Measurements from ENCODE around the gene FAM222B. TPM values are rescaled to one million over a fixed set of nuclear protein-coding genes. Genes with fewer than 3 reads are reported as not detected.
A peak's percentile ranks its signal among the peaks of the same experiment; 100 is the strongest.

Gene FAM222B
- total RNA-seq, 6 donors from 2014 or later: 16.8 to 23.1 (median 20.1) TPM

DNA sequence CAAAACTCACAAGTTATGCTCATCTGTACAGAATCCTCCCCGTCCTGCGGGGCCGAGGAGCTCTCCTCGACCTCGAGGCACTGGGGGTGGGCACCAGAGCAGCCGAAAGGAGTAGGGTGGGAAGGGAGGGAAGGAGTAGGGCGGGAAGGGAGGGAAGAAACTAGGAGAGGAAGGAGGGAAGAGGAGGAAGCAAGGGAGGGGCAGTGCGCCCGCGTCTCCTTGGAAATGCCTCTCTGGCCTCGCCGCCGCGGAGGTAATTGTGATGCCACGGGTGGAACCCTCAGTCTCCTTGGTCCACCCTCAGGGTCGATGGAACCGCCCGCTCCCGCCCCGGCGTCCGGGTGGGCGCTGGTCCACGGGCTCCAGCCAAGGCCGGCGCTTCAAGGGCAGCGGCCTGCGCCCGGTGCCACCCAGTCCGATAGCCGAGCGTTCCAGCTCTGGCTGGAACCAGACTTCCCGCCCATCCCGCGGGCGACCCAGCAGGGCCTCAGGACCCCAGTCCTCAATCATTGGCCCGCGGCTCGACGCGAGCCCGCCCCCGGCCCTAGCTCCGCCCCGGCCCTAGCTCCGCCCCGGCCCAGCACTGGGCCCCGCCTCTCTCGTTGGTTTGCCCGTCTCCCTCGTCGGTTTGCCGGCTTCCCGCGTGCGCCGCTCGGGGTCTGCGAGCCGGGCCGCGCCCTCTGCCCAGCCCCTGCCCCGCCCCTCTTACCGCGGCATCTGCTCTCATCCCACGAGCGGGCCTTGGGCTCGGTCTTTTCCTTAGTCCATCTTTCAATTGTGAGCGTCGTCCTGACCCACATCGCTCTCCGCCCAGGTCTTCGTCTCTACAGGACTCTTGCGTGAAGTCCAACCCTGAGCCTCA, 131.5 kb downstream of the FAM222B start:
- Histone ChIP-seq H3K27me3 (no peaks in the 10 kb centered on the region), H3K36me3 (peaks cover 0 to 15% (median 9%) of the 10 kb centered on the region in 4 donors), H3K4me3 (peak overlapping the region; percentile 40 to 75 (median 64)), H3K4me1 (peaks cover 15 to 29% (median 18%) of the 10 kb centered on the region in 4 donors), H3K9me3 (no peaks in the 10 kb centered on the region), H3K27ac (peak overlapping the region; percentile 81 to 89 (median 84))
- peak in 3 of 4 donors; percentile 50 to 82 (median 59) for TF ChIP-seq POLR2A (IDR thresholded peaks at IDR 0.05)
- TF ChIP-seq POLR2AphosphoS5 (IDR thresholded peaks at IDR 0.05): peak; percentile 44 to 74
- TF ChIP-seq, protein P1, sequence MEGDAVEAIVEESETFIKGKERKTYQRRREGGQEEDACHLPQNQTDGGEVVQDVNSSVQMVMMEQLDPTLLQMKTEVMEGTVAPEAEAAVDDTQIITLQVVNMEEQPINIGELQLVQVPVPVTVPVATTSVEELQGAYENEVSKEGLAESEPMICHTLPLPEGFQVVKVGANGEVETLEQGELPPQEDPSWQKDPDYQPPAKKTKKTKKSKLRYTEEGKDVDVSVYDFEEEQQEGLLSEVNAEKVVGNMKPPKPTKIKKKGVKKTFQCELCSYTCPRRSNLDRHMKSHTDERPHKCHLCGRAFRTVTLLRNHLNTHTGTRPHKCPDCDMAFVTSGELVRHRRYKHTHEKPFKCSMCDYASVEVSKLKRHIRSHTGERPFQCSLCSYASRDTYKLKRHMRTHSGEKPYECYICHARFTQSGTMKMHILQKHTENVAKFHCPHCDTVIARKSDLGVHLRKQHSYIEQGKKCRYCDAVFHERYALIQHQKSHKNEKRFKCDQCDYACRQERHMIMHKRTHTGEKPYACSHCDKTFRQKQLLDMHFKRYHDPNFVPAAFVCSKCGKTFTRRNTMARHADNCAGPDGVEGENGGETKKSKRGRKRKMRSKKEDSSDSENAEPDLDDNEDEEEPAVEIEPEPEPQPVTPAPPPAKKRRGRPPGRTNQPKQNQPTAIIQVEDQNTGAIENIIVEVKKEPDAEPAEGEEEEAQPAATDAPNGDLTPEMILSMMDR (IDR thresholded peaks at IDR 0.05): no peak
- no peak for TF ChIP-seq EP300 (IDR thresholded peaks at IDR 0.05)
- peak; percentile 92 to 99 for DNase-seq
- peak; percentile 94 to 97 for ATAC-seq (ENCODE audit: low FRiP score in 2 of 2)
- 0 to 1% methylated on average over 45 to 58 of the region's 74 CpGs for WGBS, 2 donors

DNA sequence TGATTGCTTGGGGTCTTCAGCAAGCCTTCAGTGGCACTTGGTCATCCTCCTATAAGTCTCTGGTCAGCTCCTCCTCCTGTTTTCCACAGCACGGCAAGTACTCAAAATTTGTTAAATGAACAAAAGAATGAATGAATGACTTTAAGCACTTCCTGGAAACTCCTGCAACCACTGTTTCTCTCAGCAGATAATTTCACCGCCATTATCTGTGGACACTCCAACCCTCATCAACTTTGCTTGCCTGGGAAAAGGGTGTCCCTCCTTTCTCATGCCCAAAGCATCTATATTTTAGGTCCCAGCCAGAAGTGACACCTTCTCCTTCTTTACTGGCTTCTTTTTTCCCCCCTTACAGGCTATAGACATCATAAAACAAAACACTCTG, 135.3 kb downstream of the FAM222B start:
- Histone ChIP-seq H3K36me3 (peaks cover 6 to 27% (median 15%) of the 10 kb centered on the region in 4 donors), H3K27me3 (no peaks in the 10 kb centered on the region), H3K27ac (no peak overlapping the region), H3K4me1 (peaks cover 10 to 23% (median 15%) of the 10 kb centered on the region in 4 donors), H3K4me3 (no peak overlapping the region), H3K9me3 (no peaks in the 10 kb centered on the region)
- TF ChIP-seq, protein P1 (IDR thresholded peaks at IDR 0.05): no peak
- TF ChIP-seq POLR2A (IDR thresholded peaks at IDR 0.05) (no peak), EP300 (IDR thresholded peaks at IDR 0.05) (no peak), POLR2AphosphoS5 (IDR thresholded peaks at IDR 0.05) (no peak)
- DNase-seq (no peak), ATAC-seq (ENCODE audit: low FRiP score in 2 of 2) (no peak)
- WGBS, 2 donors: 90 to 93% methylated on average over 2 of the region's 2 CpGs

DNA sequence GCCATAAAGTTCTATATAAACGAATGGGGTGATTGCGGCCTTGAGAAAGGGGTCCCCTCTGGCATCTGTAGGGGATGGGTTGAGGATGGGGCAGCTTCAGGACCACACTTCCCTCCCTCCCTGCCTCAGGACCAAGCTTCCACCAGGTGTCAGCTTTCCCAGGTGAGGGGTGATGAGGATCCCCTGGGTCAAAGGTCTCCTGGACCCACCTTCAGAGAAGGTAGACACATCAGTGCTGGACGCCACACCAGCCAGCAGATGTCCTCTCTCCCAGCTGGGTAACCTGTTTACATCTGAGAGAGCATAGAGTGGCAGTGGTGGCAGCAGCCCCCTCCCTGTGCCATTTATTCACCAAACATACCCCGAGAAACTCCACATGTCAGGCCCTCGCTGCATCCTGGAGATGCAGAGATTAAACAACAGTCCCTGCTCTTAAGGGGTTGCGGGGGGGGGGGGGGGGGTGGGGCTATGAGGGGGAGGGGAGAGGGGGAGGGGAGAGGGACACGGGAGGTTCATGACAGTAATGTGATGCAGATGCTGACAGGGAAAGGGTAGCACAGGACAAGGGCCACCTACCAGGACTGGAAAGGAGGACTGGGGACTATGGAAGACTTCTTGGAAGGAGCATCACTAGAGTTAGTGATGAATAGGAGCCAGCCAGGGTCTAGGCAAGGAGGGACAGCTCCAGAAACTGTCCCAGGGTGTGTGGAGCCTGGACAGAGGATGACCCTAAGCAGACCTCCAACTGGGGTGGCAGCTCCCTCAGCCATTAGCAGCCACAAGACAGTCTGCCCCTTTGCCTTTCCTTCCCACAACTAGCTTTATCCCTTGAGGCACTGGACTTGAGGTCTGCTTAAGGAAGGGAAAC, 135.9 kb downstream of the FAM222B start:
- whole genome bisulfite sequencing, 2 donors: 79 to 100% methylated on average over 2 to 5 of the region's 7 CpGs
- Histone ChIP-seq H3K4me1 (peaks cover 4 to 16% (median 9%) of the 10 kb centered on the region in 4 donors), H3K36me3 (peaks cover 10 to 33% (median 21%) of the 10 kb centered on the region in 4 donors), H3K27ac (no peak overlapping the region), H3K4me3 (no peak overlapping the region), H3K9me3 (no peaks in the 10 kb centered on the region), H3K27me3 (no peaks in the 10 kb centered on the region)
- ATAC-seq (ENCODE audit: low FRiP score in 2 of 2) (no peak), DNase-seq (no peak)
- TF ChIP-seq, protein P1 (IDR thresholded peaks at IDR 0.05): no peak
- no peak for TF ChIP-seq EP300 (IDR thresholded peaks at IDR 0.05)
- TF ChIP-seq POLR2A (IDR thresholded peaks at IDR 0.05): no peak
- TF ChIP-seq POLR2AphosphoS5 (IDR thresholded peaks at IDR 0.05): no peak

Small RNAs within 50 kb of the gene (small RNA-seq; reads per million reads assigned to genes)
- gene RF00019 (0 reads per million in 4 donors), gene SNORD42A (0 reads per million in 4 donors), gene SNORD42B (0 reads per million in 4 donors), gene SNORD4A (0 reads per million in 4 donors), gene SNORD4B (0 reads per million in 4 donors)

Other genes with a start within 250 kb of the FAM222B start
- 10 to 100 TPM in 1 of 6 donors, 1 to 10 TPM in 5; 4.4 to 34.6 (median 7.4) TPM for gene SPAG5, start 243.8 kb downstream of the FAM222B start, total RNA-seq
- gene RSKR, start 228.6 kb downstream of the FAM222B start, total RNA-seq: 10 to 100 TPM in 3 of 6 donors, 1 to 10 TPM in 3; 7.9 to 49.2 (median 11.7) TPM
- 100 to 1,000 TPM in 5 of 6 donors, 10 to 100 TPM in 1; 98.1 to 250 (median 131) TPM for gene BLTP2, start 197.6 kb downstream of the FAM222B start, total RNA-seq
- gene SDF2, start 180.9 kb downstream of the FAM222B start, total RNA-seq: 10 to 100 TPM; 43.2 to 91.1 (median 52.5) TPM
- 100 to 1,000 TPM in 1 of 6 donors, 10 to 100 TPM in 5; 57.3 to 128 (median 71.5) TPM for gene SUPT6H, start 180.6 kb downstream of the FAM222B start, total RNA-seq
- gene PROCA1, start 130.9 kb downstream of the FAM222B start, total RNA-seq: 10 to 100 TPM in 2 of 6 donors, 1 to 10 TPM in 4; 1.2 to 11.5 (median 3.4) TPM
- gene RAB34, start 124.9 kb downstream of the FAM222B start, total RNA-seq: 100 to 1,000 TPM in 2 of 6 donors, 10 to 100 TPM in 4; 69.5 to 123 (median 85.5) TPM
- gene RPL23A, start 122.8 kb downstream of the FAM222B start, total RNA-seq: 1,000 to 10,000 TPM in 2 of 6 donors, 100 to 1,000 TPM in 4; 206 to 1,142 (median 416) TPM
- 10 to 100 TPM in 3 of 6 donors, 1 to 10 TPM in 3; 4.1 to 25.8 (median 14.1) TPM for gene TLCD1, start 116.6 kb downstream of the FAM222B start, total RNA-seq
- gene NEK8, start 114.0 kb downstream of the FAM222B start, total RNA-seq: 10 to 100 TPM in 3 of 6 donors, 1 to 10 TPM in 3; 3.5 to 34.6 (median 13.0) TPM
- 10 to 100 TPM; 34.8 to 84.9 (median 64.1) TPM for gene TRAF4, start 98.8 kb downstream of the FAM222B start, total RNA-seq
- 10 to 100 TPM; 22.4 to 41.3 (median 27.7) TPM for gene ERAL1, start 12.2 kb upstream of the FAM222B start, total RNA-seq
- gene FLOT2, start 54.9 kb upstream of the FAM222B start, total RNA-seq: 100 to 1,000 TPM in 2 of 6 donors, 10 to 100 TPM in 4; 75.4 to 211 (median 85.8) TPM
- gene DHRS13, start 60.3 kb upstream of the FAM222B start, total RNA-seq: 10 to 100 TPM in 5 of 6 donors, 1 to 10 TPM in 1; 2.1 to 21.8 (median 15.0) TPM
- gene PHF12, start 108.7 kb upstream of the FAM222B start, total RNA-seq: 100 to 1,000 TPM in 1 of 6 donors, 10 to 100 TPM in 5; 38.8 to 103 (median 62.7) TPM
- gene SEZ6, start 163.2 kb upstream of the FAM222B start, total RNA-seq: under 1 TPM in 3 of 6 donors, not detected in 3; 0.20 to 0.47 (median 0.30) TPM
- gene PIPOX, start 200.4 kb upstream of the FAM222B start, total RNA-seq: 1 to 10 TPM in 3 of 6 donors, under 1 TPM in 1, not detected in 2; 0.91 to 3.6 (median 2.2) TPM

All from upper lobe of left lung (tissue), 6 donors.